ENCODE measurements around the gene CDKN2A.

Gene CDKN2A

DNA sequence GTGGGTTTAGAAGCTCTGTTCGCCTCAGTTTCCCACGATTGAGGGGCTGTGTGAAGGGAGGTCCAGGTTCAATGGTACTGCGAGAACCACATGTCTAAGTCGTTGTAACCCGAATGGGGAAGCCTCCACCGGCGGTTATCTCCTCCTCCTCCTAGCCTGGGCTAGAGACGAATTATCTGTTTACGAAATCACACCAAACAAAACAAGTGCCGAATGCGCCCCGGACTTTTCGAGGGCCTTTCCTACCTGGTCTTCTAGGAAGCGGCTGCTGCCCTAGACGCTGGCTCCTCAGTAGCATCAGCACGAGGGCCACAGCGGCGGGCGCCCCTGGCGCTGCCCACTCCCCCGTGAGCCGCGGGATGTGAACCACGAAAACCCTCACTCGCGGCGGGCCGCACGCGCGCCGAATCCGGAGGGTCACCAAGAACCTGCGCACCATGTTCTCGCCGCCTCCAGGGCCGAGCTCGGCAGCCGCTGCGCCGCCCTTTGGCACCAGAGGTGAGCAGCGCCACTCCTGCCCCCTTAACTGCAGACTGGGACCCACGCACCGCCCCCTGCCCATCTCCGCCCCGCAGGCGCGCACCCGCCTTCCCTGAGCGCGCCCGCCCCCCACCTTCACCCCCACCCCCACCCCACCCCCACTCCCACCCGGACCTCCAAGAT, at the start of gene CDKN2A:
TSS of gene CDKN2A (minus strand) at position 500 of the 663 bp plus-strand sequence.
- no peak for FAIRE-seq

DNA sequence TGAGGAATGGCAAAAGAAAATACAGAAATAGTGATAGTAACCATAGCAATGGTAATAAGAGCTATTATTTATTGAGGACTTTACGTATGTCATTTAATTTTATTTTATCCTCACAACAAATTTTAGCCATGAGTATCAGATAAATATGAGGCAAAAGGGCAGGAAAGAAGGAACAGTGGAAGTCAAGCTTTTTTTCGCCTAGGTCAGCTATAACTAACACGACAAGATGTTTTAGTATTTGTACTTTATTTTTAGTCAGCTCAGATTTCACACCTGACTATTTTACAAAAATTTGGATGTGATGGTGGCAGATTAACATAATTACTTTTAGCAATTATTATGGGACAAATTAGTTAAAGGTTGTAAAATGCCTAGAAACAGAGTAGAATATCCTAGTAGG, 49.7 kb upstream of the CDKN2A start:
- no peak for FAIRE-seq

DNA sequence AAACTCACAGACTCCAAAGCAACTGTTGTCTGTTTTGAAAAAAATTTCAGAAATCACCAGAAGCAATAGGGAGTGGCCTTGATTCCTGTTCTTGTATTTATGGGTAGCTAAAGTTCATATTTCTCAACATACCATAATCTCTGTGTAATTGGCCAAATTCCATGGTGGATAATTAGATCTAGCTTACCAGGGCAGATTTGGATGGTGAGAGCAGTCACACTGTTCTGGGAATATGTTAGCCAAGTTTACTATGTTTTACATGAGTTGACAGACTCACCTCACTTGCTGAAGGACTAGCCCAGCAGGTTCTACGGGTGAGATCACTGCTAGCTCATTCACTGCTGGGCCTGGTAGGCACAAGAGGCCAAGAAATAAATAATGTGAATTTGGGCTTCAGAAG, 47.6 kb upstream of the CDKN2A start:
- no peak for FAIRE-seq

DNA sequence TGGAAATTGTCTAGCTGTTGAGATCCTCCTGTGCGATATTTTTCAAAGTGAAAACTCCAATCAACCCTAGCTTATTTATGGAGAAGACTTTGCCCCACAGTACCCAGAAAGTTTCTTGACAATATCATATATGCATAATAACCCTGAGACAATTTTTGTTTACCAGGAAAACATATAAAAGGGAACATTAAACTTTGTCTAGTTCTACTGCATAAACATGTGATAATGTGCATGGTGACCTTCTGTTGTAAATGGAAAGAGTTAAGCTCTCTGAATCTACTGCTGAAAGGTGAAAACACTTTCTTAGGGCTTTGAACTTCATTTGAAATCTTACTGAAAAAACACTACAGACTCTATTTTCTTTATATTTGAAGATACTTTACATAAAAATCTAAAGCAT, 47.2 kb upstream of the CDKN2A start:
- FAIRE-seq, result peak; percentile 47

DNA sequence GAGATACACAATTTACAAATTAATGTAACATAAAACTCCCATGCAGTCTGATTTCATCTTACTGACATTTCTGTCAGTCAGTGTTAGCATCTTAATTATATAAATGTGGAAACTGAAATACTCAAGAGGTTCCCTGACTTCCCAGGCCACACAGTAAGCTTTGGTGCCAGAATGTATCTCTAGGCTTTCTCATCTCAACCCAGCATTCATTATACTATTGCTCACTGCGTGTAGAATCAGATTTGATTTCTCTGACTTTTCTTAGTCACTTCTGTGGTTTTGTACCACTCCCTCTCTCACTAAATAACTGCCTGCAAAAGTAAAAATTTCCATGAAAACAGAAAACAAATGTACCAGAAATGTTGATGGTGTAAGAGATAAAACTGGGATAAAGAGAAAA, 46.6 kb upstream of the CDKN2A start:
- FAIRE-seq, result no peak

DNA sequence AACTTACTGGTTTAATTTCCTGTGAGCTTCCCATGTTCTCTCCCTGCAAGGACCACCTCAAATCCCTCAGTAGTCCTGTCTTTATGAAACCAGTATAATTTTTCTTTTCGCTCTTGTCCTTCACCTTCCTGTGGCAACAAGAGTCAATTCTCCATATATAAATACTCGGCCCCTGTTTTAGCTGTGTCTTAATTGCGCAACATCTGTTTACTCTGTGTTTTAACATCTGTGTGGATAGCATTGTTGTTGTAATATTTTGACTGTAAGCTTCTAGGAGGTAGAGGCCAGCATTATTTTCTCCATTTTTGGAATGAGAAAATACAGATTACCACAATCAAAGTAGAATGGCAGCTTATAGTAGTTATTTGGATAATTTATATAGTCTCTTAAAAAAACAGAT, 45.1 kb upstream of the CDKN2A start:
- FAIRE-seq, result no peak

DNA sequence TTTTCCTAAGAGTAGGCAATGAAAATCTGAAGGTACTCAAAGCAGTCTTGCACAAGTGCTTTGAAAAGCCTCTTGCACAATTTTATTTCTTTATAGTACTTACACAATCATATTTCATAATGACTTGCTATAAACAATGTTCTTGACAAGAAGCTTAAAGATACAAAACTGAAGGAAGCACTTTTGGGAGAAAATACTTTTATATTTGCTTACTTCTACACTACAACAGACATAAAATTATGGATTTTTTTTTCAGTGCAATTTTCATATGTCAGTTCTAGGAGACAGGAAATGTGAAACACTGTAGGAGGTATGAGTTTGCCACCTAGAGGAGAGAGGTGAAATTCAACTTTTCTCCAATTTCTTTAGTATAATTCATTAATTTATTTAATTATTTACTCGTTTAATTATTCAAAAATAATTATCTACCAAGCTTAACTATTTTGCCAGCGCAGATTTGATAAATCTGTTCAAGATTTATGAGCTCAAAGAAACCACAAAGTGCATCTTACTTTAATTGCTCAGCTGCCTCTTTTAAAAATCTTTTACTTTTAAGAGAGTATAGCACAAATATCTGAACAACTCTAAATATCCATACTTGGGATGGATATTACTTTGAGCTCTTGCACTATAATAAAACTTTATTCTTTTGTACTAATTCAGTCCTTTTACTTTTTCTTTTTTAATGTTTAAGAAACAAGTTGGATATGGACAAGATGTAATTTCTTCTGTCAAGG, 43.9 kb upstream of the CDKN2A start:
- FAIRE-seq, result peak; percentile 91

DNA sequence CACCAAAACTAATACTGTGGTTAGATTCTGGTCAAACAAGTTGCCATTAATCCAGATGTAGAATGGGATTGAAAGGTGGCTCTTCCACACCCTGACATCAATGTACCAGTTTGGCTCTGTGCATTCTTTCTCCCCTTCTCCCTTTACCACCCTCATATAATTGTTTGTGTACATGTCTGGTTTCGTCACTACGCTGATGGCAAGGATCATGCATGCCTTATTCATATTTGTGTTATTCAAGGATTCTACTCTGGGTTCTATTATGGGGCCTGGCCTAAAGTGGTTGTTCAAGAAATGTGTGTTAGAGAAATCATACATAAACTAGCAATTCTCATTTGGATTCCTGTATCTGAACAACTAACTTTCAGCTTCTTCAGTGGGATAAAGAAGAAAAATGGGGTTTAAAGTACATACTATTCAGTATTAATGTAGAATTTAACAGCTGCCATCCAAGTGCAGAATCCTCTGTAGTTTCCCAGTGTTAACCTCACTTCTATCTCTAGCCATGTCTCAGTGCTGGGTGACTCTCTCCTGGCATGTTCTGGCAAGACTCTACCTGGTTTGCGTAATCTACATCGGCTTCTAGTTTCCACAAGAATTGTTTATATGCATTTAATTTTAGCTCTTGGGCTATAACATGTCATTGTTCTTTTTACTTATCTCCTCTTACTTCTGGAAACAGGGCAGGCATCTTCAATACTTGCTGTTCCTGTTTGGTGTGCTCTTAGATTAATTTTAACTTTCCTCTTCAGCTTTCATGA, 42.9 kb upstream of the CDKN2A start:
- no peak for FAIRE-seq

DNA sequence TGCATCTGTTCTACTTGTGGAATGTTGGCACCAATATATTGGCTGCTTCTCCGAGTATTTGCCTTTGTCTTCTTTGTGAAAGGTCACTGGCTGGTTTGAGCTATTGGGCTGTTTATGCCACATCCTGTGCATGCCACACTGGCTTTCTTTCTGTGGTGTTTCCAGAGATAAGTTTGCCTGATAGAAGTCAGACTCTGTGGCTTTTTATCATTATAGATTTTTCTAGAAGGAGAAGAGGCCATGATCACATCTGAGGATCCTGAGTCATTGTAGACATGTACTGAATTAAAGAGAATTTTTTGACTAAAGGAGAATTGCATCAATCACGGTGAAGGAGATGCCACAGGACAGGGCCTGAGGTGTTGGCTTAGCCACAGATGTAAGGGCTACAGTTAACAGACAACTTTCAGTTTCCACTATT, 41.4 kb upstream of the CDKN2A start:
- FAIRE-seq, result no peak

DNA sequence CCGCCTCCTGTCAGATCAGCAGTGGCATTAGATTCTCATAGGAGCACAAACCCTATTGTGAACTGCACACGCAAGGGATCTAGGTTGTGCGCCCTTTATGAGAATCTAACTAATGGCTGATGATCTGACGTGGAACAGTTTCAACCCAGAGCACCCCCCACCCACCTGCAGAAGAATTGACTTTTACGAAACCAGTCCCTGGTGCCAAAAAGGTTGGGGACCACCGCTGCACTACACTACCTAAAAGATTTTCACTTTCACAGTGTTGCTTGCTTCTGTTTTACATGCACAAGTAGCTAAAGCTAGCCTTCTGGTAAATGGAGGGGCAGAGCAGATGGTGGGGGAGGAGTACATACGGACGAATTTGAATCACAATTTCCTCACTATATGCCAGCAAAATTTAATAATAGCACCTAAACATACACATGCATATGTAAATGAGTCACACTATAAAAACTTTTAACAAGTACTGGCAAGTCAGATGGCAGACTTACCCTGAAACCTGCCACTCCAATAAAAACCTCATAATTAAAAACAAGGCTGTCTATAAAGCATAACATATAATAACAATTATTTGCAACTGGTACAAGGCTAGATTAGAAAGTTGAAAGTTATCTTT, 38.9 kb upstream of the CDKN2A start:
- no peak for FAIRE-seq

DNA sequence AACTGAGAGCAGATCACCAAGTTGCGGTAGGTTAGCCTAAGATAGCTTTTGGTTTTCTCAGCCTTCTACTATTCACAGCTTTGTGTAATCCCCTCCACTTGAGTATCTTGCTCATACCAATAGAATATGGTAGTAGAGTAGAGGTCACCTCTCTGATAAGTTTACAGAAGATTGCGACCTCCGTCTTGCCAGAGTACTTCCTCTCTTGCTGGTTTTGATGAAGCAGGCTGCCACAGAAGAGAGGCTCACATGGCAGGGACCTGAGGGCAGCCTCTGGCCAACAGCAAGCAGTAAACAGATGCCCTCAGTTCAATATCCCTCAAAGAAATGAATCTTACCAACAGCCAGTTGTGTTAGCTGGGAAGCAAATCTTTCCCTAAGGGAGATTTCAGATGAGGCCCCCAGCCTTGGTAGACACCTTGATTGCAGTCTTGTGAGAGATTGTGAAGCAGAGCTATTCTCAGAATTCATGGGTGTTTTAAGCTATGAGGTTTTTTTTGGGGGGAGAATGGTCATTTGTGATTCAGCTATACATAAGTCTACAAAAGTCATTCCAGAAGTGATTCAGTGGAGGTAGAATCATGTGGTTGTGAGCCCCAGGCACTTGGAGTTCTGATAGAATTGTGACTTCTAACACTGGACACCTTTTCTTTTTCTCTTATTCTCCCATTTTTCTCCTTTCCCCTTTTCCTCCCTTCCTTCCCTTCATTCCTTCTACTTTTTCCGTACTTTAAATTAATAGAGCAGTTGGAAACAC, 37.6 kb upstream of the CDKN2A start:
- no peak for FAIRE-seq

DNA sequence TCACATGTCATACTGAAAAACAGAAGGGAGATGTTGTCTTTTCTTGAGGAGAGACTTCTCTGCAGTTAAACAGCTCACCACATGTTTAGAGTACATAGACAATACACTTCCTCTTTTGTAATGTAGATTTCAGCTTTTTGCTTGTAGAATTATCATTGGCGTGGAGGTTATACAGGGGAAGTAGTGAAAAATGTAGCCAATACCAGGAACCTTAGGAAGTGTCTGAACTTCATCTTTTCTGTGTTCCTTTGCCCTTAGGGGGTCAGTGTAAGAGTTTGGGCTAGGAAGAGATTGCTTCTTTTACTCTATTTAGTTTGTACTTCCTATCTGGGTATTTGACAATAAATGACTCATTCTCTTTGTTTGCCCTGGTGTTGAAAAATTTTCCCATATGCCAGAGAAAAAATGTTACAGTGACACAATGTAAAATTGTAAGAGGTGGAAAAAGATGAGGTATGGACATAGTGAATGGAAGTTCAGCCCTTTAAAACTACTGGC, 36.0 kb upstream of the CDKN2A start:
- no peak for FAIRE-seq

DNA sequence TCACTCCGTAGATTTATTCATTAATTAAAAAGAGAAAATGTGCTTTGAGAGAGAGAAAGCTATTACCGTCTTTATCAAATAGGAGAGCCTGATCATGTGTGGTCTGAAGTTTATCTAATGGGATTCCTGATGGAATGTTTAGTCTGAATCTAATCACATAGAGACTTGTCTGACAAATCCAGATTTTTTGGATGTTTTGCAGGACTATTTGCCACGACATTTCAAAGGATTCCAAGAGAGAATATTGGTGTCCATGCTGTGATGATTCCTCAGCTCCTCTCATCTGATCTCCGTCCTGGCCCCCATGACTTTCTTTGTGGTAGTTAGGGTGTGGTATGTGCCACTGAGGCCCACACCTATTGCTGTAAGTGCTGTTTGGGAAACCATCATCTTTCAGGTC, 35.0 kb upstream of the CDKN2A start:
- no peak for FAIRE-seq

DNA sequence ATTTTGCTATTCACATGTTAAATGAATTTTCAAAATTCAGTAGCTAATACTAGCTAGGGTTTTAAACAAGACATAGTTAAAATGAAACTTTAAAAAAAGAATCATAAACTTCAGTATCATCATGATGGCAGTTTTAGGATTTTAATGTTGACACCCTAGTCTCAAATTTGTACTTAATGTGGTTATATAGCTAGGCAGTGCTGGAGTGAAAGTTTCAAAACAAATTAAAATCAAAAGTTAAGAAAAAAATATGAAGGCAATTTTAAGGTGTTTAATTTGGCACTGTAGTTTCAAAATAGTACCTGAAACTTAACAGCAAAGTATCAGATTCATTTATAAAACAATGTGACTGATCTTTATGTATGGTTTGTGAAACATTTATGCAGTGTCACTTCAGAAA, 34.2 kb upstream of the CDKN2A start:
- no peak for FAIRE-seq

DNA sequence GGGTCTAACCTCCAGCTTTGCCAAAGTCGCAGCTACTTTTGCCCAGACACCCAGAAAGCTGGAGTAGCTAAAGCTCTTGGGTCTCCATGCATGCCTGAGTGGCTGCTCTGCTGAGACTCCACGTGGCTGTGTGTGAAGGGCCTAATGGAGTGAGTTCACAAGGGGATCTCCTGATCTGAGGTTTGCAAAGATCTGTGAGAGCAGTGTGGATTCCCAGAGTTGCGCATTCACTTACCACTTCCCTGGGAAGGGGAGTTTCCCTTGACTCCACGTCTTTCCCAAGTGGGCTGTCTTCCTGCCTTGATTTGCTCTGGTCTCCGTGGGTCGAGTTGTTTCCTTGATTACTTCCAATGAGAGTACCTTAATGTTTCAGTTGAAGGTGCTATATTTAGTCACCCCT, 32.5 kb upstream of the CDKN2A start:
- FAIRE-seq, result no peak

DNA sequence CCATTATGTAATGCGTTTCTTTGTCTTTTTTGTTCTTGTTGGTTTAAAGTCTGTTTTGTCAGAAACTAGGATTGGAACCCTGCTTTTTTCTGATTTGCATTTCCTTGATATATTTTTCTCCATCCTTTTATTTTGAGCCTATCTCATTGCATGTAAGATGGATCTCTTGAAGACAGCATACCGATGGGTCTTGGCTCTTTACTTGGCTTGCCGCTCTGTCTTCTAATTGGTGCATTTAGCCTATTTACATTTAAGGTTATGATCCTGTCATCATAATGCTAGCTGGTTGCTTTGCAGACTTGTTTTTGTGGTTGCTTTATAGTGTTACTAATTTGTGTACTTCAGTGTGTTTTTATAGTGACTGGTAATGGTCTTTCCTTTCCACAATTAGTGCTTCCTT, 28.2 kb upstream of the CDKN2A start:
- no peak for FAIRE-seq

DNA sequence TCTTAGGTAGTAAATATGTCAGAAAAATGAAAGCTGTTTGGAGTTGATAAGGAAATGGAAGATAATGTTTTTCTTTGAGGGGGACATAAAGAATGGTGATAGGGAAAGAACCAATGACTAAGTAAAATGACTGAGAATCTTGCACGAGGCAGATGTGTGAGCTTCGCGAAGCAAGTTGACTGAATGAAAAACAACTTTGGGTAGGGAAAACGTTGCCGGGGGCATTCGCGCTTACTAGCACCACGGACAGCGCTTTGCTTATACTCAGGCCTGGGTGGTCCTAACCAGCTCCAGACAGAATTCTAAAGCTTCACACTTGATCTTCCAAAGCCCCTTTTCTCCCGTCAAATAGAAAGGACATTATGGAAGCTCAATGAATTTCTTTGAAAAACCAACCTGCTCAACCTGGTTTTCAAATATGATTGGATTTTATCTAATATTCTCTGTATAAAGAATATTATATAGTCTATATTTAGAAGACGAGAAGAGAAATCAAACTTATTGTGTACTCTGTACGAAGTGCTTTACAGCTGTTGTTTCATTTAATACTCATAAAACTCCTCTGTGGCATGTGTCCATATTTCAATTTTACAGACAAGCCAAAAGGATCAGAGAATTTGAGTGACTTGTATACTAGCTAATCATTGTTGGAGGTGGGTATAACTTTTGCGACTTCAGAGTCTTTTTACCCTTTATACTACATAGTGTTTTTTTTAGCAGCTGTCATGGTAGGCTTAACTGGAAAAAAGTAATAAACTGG, 16.9 kb upstream of the CDKN2A start:
- no peak for FAIRE-seq

DNA sequence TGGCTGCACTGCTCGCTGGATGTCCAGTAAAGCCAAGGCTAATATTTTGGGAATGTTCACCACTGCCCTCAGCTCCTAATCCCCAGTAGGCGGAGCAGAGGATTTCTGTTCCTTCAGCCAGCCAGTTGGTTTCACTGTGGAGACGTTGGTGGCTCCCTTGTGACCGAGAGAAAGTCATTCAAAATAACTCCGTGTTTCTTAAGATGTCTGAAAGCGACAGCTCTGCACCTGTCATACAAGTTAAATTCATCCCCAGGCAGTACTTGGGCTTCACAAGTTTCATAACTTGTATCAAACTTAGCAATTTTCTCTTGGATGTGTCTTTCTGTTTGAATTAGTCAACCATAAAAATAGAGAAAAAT, 15.3 kb upstream of the CDKN2A start:
- no peak for FAIRE-seq

DNA sequence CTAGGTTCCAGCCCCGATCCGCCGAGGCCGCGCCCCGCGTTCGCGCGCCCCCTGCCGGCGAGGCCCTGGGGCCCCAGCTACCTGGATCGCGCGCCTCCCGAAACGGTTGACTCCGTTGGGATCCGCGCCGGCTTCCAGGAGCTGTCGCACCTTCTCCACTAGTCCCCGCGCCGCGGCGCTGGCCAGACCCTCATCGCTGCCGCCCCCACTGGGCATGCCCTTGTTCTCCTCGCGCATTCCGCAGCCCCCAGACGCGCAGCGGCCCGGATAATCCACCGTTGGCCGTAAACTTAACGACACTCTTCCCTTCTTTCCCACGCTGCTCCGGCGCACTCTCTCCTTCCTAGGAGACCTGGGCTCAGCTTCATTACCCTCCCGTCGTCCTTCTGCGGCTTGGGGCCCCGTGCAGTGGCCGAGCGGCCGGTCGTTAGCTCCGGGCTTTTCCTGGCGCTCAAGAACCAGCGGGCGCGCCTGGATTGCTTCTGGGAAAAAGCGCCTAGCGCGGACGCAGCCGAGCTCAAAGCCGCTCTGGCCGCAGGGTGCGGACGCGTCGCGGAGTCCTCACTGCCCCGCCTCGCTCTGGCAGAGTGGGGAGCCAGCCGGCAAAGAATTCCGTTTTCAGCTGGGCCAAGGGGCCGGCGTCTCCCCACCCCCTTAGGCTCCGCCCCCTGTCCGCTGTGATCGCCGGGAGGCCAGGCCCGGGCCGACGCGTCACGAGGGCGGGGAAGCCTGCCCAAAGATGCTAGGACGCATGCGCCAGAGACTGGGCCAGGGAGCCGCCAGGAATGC, 14.7 kb upstream of the CDKN2A start, which contains the start of gene CDKN2B:
TSS of gene CDKN2B (minus strand) at position 589 of the 789 bp plus-strand sequence. CDS start at position 237, 352 bp downstream.
- FAIRE-seq, result no peak

DNA sequence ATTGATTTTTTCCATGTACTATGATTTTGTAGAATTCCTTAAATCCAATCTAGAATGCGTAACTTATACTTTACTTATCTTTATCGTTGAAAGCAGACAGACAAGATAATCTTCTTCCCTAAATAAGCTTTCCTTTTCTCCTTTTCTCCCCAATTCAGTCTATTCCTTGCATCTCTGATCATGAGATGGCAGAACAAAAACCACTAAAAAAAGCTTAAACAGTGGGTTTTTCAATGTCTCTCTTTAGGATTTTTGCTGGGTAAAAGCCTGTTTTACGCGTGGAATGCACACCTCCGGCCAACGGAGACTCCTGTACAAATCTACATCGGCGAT, 14.2 kb upstream of the CDKN2A start:
- FAIRE-seq, result no peak
